Ovary (tissue), 9 donors: Measurements from ENCODE around the gene NT5DC2. TPM values are rescaled to one million over a fixed set of nuclear protein-coding genes. Genes with fewer than 3 reads are reported as not detected.
A peak's percentile ranks its signal among the peaks of the same experiment; 100 is the strongest.

Source experiments
- DNase-seq, 5 donors: peaks; one replicate each; pipeline ENCODE4 v3.0.0-alpha.2; 2019 to 2020
- H3K27ac ChIP-seq, 2 donors: fragments of 200-600 bp; one replicate each; pipeline versions ENCODE4 v1.5.1 to v1.8.0; 2019 to 2022
- H3K27me3 ChIP-seq: fragments of 200-600 bp; one replicate; pipeline ENCODE4 v1.8.0; 2022
- H3K36me3 ChIP-seq: fragments of 200-600 bp; sonication (generic); one replicate; pipeline ENCODE4 v1.5.1; 2019
- H3K4me1 ChIP-seq: one replicate; pipeline ENCODE4 v1.8.1; 2013; ENCODE audit warnings: mild to moderate bottlenecking, moderate library complexity; ENCODE audit not compliant: insufficient read depth
- H3K4me3 ChIP-seq: fragments of 200-600 bp; sonication (generic); one replicate; pipeline ENCODE4 v1.5.1; 2017
- H3K9me3 ChIP-seq, 2 donors: fragments of 200-600 bp in 1 of 2; sonication (generic) in 1 of 2; one replicate each; pipeline versions ENCODE4 v1.5.1 to v1.8.1; 2013 to 2019; ENCODE audit warnings: mild to moderate bottlenecking in 1 of 2, moderate library complexity in 1 of 2
- EP300 ChIP-seq: sonication (generic); formaldehyde crosslinking; IDR thresholded peaks from one replicate; pipeline ENCODE4 v1.6.1; 2017; ENCODE audit warnings: antibody characterized with exemption
- POLR2A ChIP-seq: fragments of 450-650 bp; IDR thresholded peaks from one replicate; pipeline ENCODE4 v1.6.1; 2017; ENCODE audit warnings: antibody characterized with exemption, mild to moderate bottlenecking, moderate library complexity
- WGBS, 3 donors: extraction: QIAGEN DNeasy Blood & Tissue Kit in 1 of 3; methylation state at CpG; one replicate each; pipeline versions ENCODE4 v1.1.5 to v1.1.7; 2013 to 2017; 5-methylcytosine and 5-hydroxymethylcytosine counted together
- intact Hi-C, 4 donors: fragments of 100-400 bp; cut with DNase I; formaldehyde crosslinking; loops; one replicate each; pipeline versions ENCODE4 v1.11.0 to v1.15.1; 2022 to 2023
- polyA plus RNA-seq, 2 donors: library from polyadenylated mRNA; stranded (reverse); fragments of 200-250 nt in 1 of 2; fragments of 350-450 nt in 1 of 2; fragmentation: Illumina TruSeq in 1 of 2; extraction: RNeasy Lipid Tissue Mini Kit (QIAGEN cat#74804) in 1 of 2; gene quantifications; one replicate each; pipeline ENCODE4 v1.2.3, GENCODE V29; 2013 to 2014
- total RNA-seq, 7 donors: library from RNA; depleted of rRNA in 2 of 7; stranded (reverse); fragments of >200 nt in 2 of 7; fragmentation: NEBNext Ultra II Directional in 3 of 7; extraction: Animal tissue kit (Norgen Biotek cat#: 25700) in 3 of 7; gene quantifications; one replicate each; pipeline versions ENCODE4 v1.1.0 to v1.2.4, GENCODE V29; 2016 to 2023
- TF ChIP-seq, protein P1 (sequence below), 3 donors: fragments of 450-650 bp in 2 of 3; fragments of 200-600 bp in 1 of 3; IDR thresholded peaks; one replicate each; pipeline versions ENCODE4 v1.5.1 to v1.8.0; 2016 to 2022; ENCODE audit warnings: antibody characterized with exemption in 3 of 3, mild to moderate bottlenecking in 1 of 3
- donor health status: DM: no; HTN: no; CAD: no; lungs with moderate emphysema.
- donor health status: DM: no; HTN: no; CAD: no.
- donor health status: Bipolar disorder and iron deficiency.
- donor health status: DM: yes; HTN: yes; CAD: no.
- donor health status: DM: no; HTN: no; CAD: no.
- donor health status: DM: yes; HTN: yes; CAD: no.

NT5DC2 gene
- total and polyA plus RNA-seq, 9 donors: 19.6 to 129 (median 51.9) TPM

DNA sequence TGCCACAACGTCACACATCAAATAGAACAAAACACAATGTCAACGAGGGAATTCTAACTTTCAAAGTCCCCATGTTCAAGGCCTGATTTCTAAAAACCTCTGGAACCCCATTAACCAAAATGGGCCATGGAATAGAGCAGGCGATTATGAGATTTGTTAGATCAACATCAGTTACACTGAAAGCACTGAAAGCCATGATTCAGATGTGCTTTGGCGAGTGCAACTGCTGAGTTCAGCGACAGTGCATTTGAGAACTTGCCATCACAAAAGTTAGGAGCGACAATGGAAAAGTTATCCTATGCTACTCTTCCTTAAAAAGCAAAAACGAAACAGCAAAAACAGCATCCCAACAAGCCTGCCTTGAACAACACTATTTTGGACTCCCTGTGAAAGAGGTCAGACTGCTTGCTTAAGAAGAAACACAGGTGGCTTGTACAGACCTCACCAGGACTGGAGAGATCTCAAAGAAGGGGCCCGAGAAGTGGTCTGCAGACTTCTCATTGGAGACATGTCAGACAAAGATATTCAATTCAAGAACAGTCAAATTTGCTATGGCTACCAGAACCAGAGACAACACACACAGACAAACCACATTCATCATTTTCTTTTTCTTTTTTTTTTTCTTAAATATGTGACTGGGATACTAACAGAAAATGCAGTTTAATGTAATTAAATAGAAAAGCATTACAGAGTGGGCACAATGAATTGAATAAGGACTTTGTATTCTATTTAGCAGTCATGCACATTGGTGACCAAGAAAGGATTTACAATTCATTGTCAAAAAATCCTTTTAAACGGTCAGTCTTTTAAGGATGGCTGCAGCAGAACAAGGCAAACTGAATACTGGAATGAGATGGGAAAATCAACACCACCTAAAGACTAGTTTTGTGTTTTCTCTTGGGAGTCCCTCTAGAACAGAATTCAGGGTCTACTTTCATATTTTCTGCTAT, 23.6 kb upstream of the NT5DC2 start:
- Histone ChIP-seq H3K36me3 (no peaks in the 10 kb centered on the region), H3K9me3 (no peaks in the 10 kb centered on the region), H3K4me1 (peaks cover 30% of the 10 kb centered on the region), H3K4me3 (no peak overlapping the region), H3K27me3 (no peaks in the 10 kb centered on the region), H3K27ac (peak overlapping the region in 1 of 2 donors; percentile 77)
- intact Hi-C loops: no loop called here
- TF ChIP-seq, protein P1, sequence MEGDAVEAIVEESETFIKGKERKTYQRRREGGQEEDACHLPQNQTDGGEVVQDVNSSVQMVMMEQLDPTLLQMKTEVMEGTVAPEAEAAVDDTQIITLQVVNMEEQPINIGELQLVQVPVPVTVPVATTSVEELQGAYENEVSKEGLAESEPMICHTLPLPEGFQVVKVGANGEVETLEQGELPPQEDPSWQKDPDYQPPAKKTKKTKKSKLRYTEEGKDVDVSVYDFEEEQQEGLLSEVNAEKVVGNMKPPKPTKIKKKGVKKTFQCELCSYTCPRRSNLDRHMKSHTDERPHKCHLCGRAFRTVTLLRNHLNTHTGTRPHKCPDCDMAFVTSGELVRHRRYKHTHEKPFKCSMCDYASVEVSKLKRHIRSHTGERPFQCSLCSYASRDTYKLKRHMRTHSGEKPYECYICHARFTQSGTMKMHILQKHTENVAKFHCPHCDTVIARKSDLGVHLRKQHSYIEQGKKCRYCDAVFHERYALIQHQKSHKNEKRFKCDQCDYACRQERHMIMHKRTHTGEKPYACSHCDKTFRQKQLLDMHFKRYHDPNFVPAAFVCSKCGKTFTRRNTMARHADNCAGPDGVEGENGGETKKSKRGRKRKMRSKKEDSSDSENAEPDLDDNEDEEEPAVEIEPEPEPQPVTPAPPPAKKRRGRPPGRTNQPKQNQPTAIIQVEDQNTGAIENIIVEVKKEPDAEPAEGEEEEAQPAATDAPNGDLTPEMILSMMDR (IDR thresholded peaks at IDR 0.05): no peak
- TF ChIP-seq EP300 (no peak), POLR2A (no peak)
- 32 to 50% (median 33%) methylated on average over 9 of the region's 9 CpGs for WGBS, 3 donors
- no peak for DNase-seq

DNA sequence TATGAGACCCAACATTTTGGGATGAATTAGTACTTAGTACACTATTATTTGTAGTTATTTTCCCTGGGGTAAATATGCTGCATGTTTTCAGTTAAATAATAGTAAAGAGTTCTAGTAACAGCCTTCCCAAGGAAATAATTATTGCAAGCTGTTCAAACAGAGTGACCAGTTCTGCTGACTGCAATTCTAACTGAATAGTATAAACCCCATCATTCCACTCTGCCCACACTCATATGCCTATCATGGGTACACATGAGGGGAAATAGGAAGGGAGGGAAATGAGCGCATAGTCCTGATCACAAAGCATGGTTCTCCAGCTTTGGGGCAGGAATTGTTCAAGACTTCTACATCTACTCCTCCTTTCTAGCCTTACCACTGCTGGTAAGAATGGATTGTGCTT, 21.4 kb upstream of the NT5DC2 start:
- WGBS, 3 donors: 84 to 97% (median 91%) methylated on average over 1 of the region's 1 CpG
- TF ChIP-seq POLR2A: no peak
- TF ChIP-seq EP300: no peak
- TF ChIP-seq, protein P1 (IDR thresholded peaks at IDR 0.05): no peak
- intact Hi-C loops: no loop called here
- Histone ChIP-seq H3K9me3 (no peaks in the 10 kb centered on the region), H3K4me1 (peaks cover 24% of the 10 kb centered on the region), H3K27ac (peak overlapping the region in 1 of 2 donors; percentile 49), H3K27me3 (no peaks in the 10 kb centered on the region), H3K4me3 (no peak overlapping the region), H3K36me3 (no peaks in the 10 kb centered on the region)
- no peak for DNase-seq

DNA sequence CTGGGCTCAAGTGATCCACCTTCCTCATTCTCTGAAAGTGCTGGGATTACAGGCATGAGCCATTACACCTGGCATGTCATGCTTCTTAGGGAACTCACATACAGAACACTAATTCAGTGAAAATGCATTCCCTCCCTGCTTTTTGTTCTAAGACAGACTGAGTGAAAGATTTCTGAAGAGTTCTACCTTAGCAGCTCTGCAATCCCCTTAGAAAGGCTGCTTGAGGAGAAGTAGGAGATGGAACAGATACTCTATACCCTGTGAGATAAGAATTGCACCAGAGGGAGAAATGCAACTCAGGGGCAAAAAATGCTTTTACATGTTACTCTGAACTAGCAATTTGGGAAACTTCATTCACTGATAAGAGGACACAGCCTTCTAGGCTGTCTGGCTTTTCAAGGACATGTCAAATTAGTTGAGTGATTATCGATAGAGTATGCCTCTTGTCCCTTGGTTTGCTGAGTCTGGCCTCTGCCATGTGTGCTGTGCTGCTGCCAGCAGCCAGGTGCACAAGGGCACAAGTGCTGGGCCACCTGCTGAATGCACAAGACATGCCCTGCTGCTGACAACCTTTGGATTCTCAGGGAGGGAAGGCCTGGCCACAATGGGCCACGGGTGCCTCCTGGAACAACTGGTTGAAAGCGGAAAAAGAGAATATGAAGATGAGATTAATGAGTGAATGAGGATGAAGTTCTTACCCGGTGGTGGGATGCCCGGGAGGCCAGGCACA, 20.5 kb upstream of the NT5DC2 start:
- Histone ChIP-seq H3K27ac (peak overlapping the region in 1 of 2 donors; percentile 15), H3K4me1 (peaks cover 20% of the 10 kb centered on the region), H3K9me3 (no peaks in the 10 kb centered on the region), H3K36me3 (no peaks in the 10 kb centered on the region), H3K27me3 (no peaks in the 10 kb centered on the region), H3K4me3 (no peak overlapping the region)
- DNase-seq: no peak
- 59 to 73% (median 66%) methylated on average over 5 of the region's 5 CpGs for WGBS, 3 donors
- intact Hi-C loops: no loop called here
- no peak for TF ChIP-seq POLR2A
- TF ChIP-seq EP300: no peak
- TF ChIP-seq, protein P1 (IDR thresholded peaks at IDR 0.05): no peak

DNA sequence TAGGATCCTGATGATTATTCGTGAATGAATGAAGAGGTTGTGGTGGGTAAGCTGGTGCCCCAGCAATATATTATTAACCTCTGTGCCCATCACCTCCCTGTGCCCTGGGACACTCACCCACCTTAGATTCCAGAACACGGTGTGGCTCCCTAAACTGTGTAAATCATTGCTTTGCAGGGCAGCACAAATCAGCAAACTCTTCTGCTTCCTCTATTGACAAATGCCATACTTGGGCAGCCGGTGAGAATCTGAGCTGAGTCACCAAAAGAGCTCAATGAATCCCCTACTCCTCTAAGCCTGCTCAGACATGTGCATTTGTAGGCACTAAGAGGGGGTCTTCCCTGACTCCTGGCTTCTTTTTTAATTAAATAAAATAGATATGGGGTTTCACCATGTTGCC, 18.4 kb upstream of the NT5DC2 start:
- H3K27me3 ChIP-seq: no peaks in the 10 kb centered on the region
- no peak for DNase-seq
- intact Hi-C loops: no loop called here
- no peak overlapping the region for H3K4me3 ChIP-seq
- no peak for TF ChIP-seq POLR2A
- TF ChIP-seq, protein P1 (IDR thresholded peaks at IDR 0.05): no peak
- TF ChIP-seq EP300: no peak
- H3K9me3 ChIP-seq: no peaks in the 10 kb centered on the region
- WGBS, 3 donors: 56 to 90% (median 79%) methylated on average over 3 of the region's 3 CpGs
- no peaks in the 10 kb centered on the region for H3K36me3 ChIP-seq
- H3K27ac ChIP-seq: no peak overlapping the region
- H3K4me1 ChIP-seq: peaks cover 16% of the 10 kb centered on the region
